Tibial nerve (tissue), 4 donors: ENCODE data around the gene CMC2.

Experiments
- EP300 ChIP-seq, 2 donors: sonication (generic); formaldehyde crosslinking; IDR thresholded peaks; one replicate each; pipeline ENCODE4 v1.6.1; 2017; ENCODE audit warnings: antibody characterized with exemption in 2 of 2, mild to moderate bottlenecking in 1 of 2
- POLR2A ChIP-seq, 2 donors: fragments of 450-650 bp; IDR thresholded peaks; one replicate each; pipeline ENCODE4 v1.6.1; 2017; ENCODE audit warnings: antibody characterized with exemption in 2 of 2, mild to moderate bottlenecking in 2 of 2, moderate library complexity in 2 of 2
- TF ChIP-seq, protein P1 (sequence below), 5 experiments: fragments of 200-600 bp in 3 of 5; fragments of 450-650 bp in 2 of 5; sonication (generic) in 3 of 5; IDR thresholded peaks; one replicate each; pipeline ENCODE4 v1.5.1; 2016 to 2019; ENCODE audit warnings: antibody characterized with exemption in 5 of 5, mild to moderate bottlenecking in 3 of 5, moderate library complexity in 2 of 5

DNA sequence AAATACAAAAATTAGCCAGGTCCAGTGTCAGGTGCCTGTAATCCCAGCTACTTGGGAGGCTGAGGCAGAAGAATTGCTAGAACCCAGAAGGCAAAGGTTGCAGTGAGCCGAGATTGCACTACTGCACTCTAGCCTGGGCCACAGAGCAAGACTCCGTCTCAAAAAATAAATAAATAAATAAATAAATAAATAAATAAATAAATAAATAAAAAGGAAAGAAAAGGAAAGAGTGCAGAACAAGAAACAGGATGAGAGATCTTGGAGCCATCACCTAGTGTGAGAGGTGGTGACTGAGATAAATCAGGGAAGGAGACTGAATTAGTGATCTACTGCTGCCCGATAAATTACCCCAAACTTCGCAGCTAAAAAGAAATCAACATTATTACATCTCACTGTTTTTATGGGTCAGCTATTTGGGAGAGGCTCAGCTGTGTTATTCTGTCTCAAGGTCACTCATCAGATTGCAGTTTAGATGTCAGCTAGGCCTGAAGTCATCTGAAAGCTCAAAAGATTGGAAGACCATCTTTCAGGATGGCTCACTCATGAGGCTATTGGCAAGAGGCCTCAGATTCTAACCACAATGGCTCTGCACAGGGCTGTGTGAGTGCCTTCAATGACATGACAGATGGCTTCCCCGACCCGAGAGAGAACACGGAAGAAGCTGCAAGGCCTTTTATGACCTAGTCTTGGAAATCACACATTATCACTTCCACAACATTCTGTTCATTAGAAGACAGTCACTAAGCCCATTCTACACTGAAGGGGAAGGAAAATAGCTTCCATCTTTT, 66.4 kb downstream of the CMC2 start:
- TF ChIP-seq, protein P1, sequence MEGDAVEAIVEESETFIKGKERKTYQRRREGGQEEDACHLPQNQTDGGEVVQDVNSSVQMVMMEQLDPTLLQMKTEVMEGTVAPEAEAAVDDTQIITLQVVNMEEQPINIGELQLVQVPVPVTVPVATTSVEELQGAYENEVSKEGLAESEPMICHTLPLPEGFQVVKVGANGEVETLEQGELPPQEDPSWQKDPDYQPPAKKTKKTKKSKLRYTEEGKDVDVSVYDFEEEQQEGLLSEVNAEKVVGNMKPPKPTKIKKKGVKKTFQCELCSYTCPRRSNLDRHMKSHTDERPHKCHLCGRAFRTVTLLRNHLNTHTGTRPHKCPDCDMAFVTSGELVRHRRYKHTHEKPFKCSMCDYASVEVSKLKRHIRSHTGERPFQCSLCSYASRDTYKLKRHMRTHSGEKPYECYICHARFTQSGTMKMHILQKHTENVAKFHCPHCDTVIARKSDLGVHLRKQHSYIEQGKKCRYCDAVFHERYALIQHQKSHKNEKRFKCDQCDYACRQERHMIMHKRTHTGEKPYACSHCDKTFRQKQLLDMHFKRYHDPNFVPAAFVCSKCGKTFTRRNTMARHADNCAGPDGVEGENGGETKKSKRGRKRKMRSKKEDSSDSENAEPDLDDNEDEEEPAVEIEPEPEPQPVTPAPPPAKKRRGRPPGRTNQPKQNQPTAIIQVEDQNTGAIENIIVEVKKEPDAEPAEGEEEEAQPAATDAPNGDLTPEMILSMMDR (IDR thresholded peaks at IDR 0.05) = no peak
- TF ChIP-seq POLR2A (IDR thresholded peaks at IDR 0.05) = no peak
- no peak for TF ChIP-seq EP300 (IDR thresholded peaks at IDR 0.05)
